Right lobe of liver (tissue), 4 donors: ENCODE results near the gene GSTO2.

Experiments
- POLR2A ChIP-seq: fragments of 450-650 bp; IDR thresholded peaks from one replicate; pipeline ENCODE4 v1.6.1; 2017; ENCODE audit warnings: antibody characterized with exemption, mild to moderate bottlenecking
- TF ChIP-seq, protein P1 (sequence below), 4 donors: fragments of 200-600 bp in 3 of 4; fragments of 450-650 bp in 1 of 4; IDR thresholded peaks; one replicate each; pipeline versions ENCODE4 v1.5.1 to v1.8.0; 2016 to 2022; ENCODE audit warnings: antibody characterized with exemption in 4 of 4, mild to moderate bottlenecking in 2 of 4
- donor health status: DM: no; HTN: no; CAD: no.
- donor health status: DM: no; HTN: no; CAD: no.
- donor health status: DM: no; HTN: yes; CAD: no.

DNA sequence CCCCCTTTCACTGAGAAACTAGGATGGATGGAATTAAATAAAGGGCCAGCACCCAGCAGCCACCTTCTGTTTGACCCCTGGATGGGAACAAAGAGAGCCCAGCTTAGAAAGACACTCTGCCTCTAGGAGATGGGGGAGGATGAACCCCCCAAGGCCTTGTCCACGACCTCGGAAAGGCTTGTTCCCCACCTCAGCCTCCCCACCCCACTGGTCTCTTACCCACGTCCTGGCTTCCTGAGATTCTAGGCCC is 59.6 kb downstream of the GSTO2 start:
- TF ChIP-seq, protein P1, sequence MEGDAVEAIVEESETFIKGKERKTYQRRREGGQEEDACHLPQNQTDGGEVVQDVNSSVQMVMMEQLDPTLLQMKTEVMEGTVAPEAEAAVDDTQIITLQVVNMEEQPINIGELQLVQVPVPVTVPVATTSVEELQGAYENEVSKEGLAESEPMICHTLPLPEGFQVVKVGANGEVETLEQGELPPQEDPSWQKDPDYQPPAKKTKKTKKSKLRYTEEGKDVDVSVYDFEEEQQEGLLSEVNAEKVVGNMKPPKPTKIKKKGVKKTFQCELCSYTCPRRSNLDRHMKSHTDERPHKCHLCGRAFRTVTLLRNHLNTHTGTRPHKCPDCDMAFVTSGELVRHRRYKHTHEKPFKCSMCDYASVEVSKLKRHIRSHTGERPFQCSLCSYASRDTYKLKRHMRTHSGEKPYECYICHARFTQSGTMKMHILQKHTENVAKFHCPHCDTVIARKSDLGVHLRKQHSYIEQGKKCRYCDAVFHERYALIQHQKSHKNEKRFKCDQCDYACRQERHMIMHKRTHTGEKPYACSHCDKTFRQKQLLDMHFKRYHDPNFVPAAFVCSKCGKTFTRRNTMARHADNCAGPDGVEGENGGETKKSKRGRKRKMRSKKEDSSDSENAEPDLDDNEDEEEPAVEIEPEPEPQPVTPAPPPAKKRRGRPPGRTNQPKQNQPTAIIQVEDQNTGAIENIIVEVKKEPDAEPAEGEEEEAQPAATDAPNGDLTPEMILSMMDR (IDR thresholded peaks at IDR 0.05): no peak
- no peak for TF ChIP-seq POLR2A
